GM12801 (cell line): Measurements from ENCODE around the gene METRNL.

ENCODE experiments used
- TF ChIP-seq, protein P1 (sequence below): IDR thresholded peaks from one replicate; pipeline ENCODE4 v1.5.1; 2011; ENCODE audit warnings: control low read depth; ENCODE audit not compliant: insufficient read length; ENCODE audit errors: extremely low read depth

METRNL gene

DNA sequence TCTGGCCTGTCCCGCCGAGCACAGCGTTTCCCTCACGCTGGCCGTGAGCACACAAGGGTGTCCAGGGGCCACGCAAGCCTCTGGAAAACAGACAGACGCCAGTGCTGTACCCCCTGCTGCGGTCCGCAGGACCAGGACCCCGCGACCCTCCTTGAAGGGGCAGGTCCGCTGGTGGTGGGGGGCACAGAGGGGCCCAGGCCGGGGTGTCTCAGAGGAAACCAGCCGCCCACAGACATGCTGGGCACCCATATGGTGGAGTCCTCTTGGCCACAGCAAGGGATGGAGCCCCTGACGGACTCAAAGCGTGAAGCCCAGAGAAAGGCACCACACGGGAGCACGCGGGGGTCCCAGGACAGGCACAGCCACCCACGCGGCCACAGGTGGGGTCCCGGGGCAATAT is 34.4 kb downstream of the METRNL start:
- TF ChIP-seq, protein P1, sequence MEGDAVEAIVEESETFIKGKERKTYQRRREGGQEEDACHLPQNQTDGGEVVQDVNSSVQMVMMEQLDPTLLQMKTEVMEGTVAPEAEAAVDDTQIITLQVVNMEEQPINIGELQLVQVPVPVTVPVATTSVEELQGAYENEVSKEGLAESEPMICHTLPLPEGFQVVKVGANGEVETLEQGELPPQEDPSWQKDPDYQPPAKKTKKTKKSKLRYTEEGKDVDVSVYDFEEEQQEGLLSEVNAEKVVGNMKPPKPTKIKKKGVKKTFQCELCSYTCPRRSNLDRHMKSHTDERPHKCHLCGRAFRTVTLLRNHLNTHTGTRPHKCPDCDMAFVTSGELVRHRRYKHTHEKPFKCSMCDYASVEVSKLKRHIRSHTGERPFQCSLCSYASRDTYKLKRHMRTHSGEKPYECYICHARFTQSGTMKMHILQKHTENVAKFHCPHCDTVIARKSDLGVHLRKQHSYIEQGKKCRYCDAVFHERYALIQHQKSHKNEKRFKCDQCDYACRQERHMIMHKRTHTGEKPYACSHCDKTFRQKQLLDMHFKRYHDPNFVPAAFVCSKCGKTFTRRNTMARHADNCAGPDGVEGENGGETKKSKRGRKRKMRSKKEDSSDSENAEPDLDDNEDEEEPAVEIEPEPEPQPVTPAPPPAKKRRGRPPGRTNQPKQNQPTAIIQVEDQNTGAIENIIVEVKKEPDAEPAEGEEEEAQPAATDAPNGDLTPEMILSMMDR, result no peak

DNA sequence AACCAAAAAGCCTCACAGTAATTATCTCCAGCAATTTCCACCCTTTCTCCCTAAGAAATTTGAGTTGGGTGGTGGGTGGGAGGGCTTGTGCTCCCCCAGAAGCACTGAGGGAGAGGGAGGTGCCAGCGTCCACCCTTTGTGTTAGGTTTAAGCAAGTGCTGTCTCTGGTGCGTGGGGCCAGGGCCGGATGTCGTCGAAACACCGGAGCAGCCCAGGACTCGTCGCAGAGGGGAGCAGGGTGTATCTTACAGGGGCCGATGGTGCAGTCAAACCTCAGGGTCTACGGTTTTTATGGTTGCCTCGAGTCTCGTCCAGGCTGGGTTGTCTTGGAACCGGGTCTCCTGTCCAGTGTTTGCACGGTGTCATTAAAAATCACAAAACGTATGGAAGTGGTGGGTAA is 35.3 kb downstream of the METRNL start:
- TF ChIP-seq, protein P1, result no peak

DNA sequence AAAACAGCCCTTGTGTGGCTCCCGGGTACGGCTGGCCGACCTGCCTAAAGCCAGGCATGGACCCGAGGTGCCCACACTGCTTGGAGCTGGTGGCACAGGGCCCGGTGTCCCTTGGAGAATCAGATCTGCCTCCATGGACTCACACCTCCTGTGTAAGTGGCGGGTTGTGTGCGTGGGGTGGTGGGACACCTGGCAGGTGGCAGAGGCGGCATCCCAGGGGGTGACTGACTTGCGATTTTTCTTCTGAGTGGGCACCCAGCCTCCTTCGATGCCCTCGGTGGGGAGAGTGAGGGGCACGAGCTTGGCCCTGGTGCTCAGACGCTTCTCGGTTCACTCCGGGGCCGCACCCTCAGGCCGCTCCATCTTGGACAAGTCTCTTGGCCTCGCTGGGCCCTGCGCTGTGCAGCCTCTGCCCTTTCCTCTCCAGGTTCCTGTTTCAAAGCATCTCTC is 35.8 kb downstream of the METRNL start:
- TF ChIP-seq, protein P1, result no peak

DNA sequence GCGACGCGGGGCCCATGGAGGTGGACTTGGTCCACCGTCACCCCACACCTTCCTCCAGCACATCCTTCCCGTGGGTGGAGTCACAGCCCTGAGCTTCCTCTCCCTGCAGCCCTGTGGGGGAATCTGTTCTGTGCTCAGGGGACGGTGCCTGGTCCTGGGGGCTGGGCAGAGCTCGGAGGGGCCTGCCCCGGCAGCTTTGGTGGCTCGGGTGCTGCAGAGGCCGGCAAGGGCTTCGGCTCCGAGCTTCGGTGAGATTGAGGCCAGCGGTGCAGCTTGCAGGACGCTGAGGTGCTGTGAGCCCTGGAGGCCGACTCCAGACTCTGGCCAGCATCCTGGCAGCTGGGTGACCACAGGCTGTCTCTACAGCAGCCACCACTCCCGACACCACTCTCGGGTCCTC is 36.4 kb downstream of the METRNL start:
- TF ChIP-seq, protein P1, result no peak

DNA sequence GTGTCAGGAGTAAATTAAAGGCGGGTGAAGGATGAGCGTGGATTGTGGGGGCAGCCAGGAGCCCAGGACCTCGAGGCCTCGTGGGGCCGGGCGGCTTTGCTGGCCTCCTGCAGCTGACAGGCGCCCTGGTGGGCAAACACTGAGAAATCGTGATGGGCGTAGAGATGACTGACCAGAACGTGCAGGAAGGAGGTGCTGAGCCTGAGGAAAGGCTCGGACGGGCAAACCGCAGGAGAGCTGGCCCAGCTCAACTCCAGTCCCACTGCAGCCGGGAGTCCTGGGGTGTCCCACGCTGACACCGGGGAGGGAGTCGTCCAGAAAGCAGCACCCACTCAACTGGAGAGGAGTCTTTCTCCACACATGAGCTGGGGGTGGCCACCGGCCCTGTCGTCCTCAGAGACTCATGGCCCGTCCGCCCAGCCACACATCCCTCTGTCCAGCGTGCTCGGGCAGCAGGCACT is 36.9 kb downstream of the METRNL start:
- TF ChIP-seq, protein P1, result no peak

DNA sequence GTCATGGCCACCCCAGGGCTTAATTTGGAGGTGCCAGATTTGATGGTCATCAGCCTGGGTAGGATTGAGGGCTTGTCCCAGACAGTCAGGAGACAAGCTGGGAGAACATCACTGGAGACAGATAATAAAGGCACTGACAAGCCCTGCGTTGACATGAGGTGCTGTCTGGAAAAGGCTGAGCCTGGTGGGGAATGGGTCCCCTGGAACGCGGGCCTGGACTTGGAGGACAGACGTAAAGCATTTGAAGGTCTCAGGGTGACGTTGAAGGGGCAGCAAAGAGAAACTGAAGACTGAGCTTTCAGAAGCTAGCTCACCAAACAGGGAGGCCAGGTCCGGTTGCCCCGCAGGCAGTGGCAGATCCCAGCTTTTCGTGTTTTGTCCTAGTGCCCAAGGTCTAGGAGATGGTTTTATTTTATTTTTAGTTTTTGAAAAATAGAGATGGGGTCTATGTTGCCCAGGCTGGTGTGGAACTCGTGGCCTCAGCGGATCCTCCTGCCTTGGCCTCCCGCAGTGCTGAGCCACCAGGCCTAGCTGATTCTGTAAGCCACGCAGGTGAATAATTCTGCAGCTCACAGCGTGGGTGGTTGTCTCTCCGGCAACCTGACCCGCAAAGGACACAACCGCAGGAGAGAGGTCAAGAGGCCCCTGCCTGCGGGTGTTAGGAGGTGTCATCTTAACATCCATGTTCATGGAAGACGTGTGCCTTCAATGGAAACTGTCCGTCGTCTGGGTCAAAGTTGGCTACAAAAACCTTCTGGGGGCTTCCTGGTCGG is 37.6 kb downstream of the METRNL start:
- TF ChIP-seq, protein P1, result no peak

DNA sequence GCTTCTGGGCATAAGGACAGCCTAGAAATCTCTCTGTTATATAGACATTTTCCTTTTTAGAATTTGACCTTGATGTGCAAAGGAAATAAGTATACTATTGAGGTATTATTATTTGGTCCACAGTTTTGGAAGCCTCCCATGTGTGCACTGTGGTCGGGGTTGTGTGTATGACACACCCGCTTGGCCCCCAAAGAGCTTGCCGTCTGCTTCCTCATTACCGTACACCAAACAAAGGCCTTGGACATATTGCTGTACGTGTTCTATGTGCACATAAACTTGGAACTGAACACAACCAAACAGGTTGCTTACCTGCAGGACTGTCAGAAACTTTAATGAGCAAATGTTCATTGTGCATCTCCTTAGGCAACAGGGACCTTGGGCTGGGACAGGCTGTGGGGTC is 38.2 kb downstream of the METRNL start:
- TF ChIP-seq, protein P1, result no peak
